CD8-positive, alpha-beta memory T cell (primary cell): ENCODE results near the gene ELMO2. TPM values are rescaled to one million over a fixed set of nuclear protein-coding genes. Genes with fewer than 3 reads are reported as not detected.

Source experiments
- CTCF ChIA-PET: fragments of 350-600 bp; sonication (Branson Sonifier 250); formaldehyde crosslinking; loops from one replicate; lab custom pipeline; 2021; ENCODE audit warnings: antibody characterized with exemption; lab: Charles Lee
- POLR2A ChIA-PET: fragments of 350-600 bp; sonication (Branson Sonifier 250); formaldehyde crosslinking; loops from one replicate; lab custom pipeline; 2021; ENCODE audit warnings: antibody characterized with exemption; lab: Charles Lee
- DNase-seq, 5 donors: peaks; one replicate each; pipeline versions ENCODE4 v3.0.0 to v3.0.0-alpha.2; 2020 to 2022; ENCODE audit warnings: mixed read lengths in 1 of 5
- H3K27ac ChIP-seq: one replicate; pipeline ENCODE4 v1.7.0; 2013; ENCODE audit warnings: low read depth, mild to moderate bottlenecking, low read length, moderate library complexity
- H3K27me3 ChIP-seq: 2 replicates; pipeline ENCODE4 v1.7.0; 2013; ENCODE audit warnings: low read length, mild to moderate bottlenecking; ENCODE audit not compliant: insufficient read depth, poor library complexity, severe bottlenecking
- H3K36me3 ChIP-seq: 2 replicates; pipeline ENCODE4 v1.7.0; 2013; ENCODE audit warnings: mild to moderate bottlenecking, low read length, moderate library complexity; ENCODE audit not compliant: insufficient read depth
- H3K4me1 ChIP-seq: 2 replicates; pipeline ENCODE4 v1.7.0; 2013; ENCODE audit warnings: mild to moderate bottlenecking, low read length, moderate library complexity; ENCODE audit not compliant: insufficient read depth
- H3K4me3 ChIP-seq: 2 replicates; pipeline ENCODE4 v1.7.0; 2013; ENCODE audit warnings: mild to moderate bottlenecking, low read length
- H3K9me3 ChIP-seq: 2 replicates; pipeline ENCODE4 v1.7.0; 2013; ENCODE audit warnings: mild to moderate bottlenecking, low read length
- H3K27ac Mint-ChIP-seq, 8 donors: one replicate each; pipeline ENCODE4 v1.8.0; 2020 to 2021; ENCODE audit warnings: mixed read lengths in 8 of 8, mild to moderate bottlenecking in 6 of 8, inconsistent platforms in 3 of 8, moderate library complexity in 3 of 8
- H3K27me3 Mint-ChIP-seq, 2 donors: one replicate each; pipeline ENCODE4 v1.8.0; 2020 to 2021; ENCODE audit warnings: mixed read lengths in 2 of 2, mild to moderate bottlenecking in 1 of 2, moderate library complexity in 1 of 2
- H3K36me3 Mint-ChIP-seq, 3 donors: one replicate each; pipeline ENCODE4 v1.8.0; 2020 to 2021; ENCODE audit warnings: mixed read lengths in 3 of 3, inconsistent platforms in 1 of 3, mild to moderate bottlenecking in 1 of 3
- H3K4me1 Mint-ChIP-seq, 3 donors: one replicate each; pipeline ENCODE4 v1.8.0; 2020 to 2021; ENCODE audit warnings: mixed read lengths in 3 of 3, inconsistent platforms in 1 of 3, mild to moderate bottlenecking in 1 of 3
- H3K4me3 Mint-ChIP-seq, 7 donors: one replicate each; pipeline ENCODE4 v1.8.0; 2020 to 2021; ENCODE audit warnings: mixed read lengths in 7 of 7, mild to moderate bottlenecking in 6 of 7, moderate library complexity in 4 of 7, inconsistent platforms in 2 of 7
- H3K9me3 Mint-ChIP-seq, 5 donors: one replicate each; pipeline ENCODE4 v1.8.0; 2020 to 2022; ENCODE audit warnings: mixed read lengths in 5 of 5, mild to moderate bottlenecking in 3 of 5, moderate library complexity in 2 of 5, inconsistent platforms in 1 of 5
- polyA plus RNA-seq: library from polyadenylated mRNA; unstranded; fragments of 300-500 nt; fragmentation: Illumina TruSeq; gene quantifications from one replicate; pipeline ENCODE4 v1.2.3, GENCODE V29; 2021
- total RNA-seq, 2 experiments: library from RNA; stranded (reverse); gene quantifications; one replicate each; pipeline ENCODE4 v1.2.3, GENCODE V29; 2021

Gene ELMO2
- total and polyA plus RNA-seq, 3 experiments from 2014 or later = 59.5 to 84.3 (median 68.2) TPM

GRCh38 chr20:46375771-46376170 lies 30.6 kb downstream of the ELMO2 start:
- CTCF ChIA-PET = no interaction called here
- H3K4me1 Mint-ChIP-seq = peaks cover 0 to 4% (median 0%) of the 10 kb centered on the region in 3 donors
- H3K27me3 Mint-ChIP-seq = no peaks in the 10 kb centered on the region

GRCh38 chr20:46374383-46374782 lies 32.0 kb downstream of the ELMO2 start:
- Mint-ChIP-seq H3K4me3 (no peak overlapping the region), H3K4me1 (peaks cover 0 to 2% (median 2%) of the 10 kb centered on the region in 3 donors), H3K27ac (peak overlapping the region in 2 of 8 donors; percentile 38 to 55), H3K27me3 (no peaks in the 10 kb centered on the region), H3K9me3 (no peaks in the 10 kb centered on the region), H3K36me3 (peaks cover 16 to 95% (median 32%) of the 10 kb centered on the region in 3 donors)
- no peak for DNase-seq
- no peaks in the 10 kb centered on the region for H3K4me1 ChIP-seq
- ChIA-PET CTCF (interaction anchor here (0.7 to 2.1 kb wide), 3 partner anchors 10 to 412 kb away, joined by 3 to 6 read pairs (median 5); no protein-coding TSS in a partner anchor), POLR2A (no interaction called here)
- peaks cover 76% of the 10 kb centered on the region for H3K36me3 ChIP-seq
- H3K27ac ChIP-seq = no peak overlapping the region
- no peak overlapping the region for H3K4me3 ChIP-seq
- H3K27me3 ChIP-seq = no peaks in the 10 kb centered on the region
- no peaks in the 10 kb centered on the region for H3K9me3 ChIP-seq

More at GRCh38 chr20:46375771-46376170, 30.6 kb downstream of the ELMO2 start:
- H3K27me3 ChIP-seq = no peaks in the 10 kb centered on the region
- no peak overlapping the region for H3K27ac ChIP-seq
- no peaks in the 10 kb centered on the region for H3K4me1 ChIP-seq
- H3K4me3 ChIP-seq = no peak overlapping the region
- Mint-ChIP-seq H3K9me3 (no peaks in the 10 kb centered on the region), H3K27ac (peak overlapping the region in 3 of 8 donors; percentile 17 to 83 (median 58)), H3K4me3 (no peak overlapping the region), H3K36me3 (peaks cover 21 to 95% (median 28%) of the 10 kb centered on the region in 3 donors)
- POLR2A ChIA-PET = no interaction called here
- no peak for DNase-seq
- H3K9me3 ChIP-seq = no peaks in the 10 kb centered on the region
- peaks cover 74% of the 10 kb centered on the region for H3K36me3 ChIP-seq

- DNase-seq = no peak
- Mint-ChIP-seq H3K36me3 (peaks cover 17 to 96% (median 39%) of the 10 kb centered on the region in 3 donors), H3K4me3 (no peak overlapping the region), H3K27me3 (no peaks in the 10 kb centered on the region), H3K9me3 (no peaks in the 10 kb centered on the region), H3K27ac (peak overlapping the region in 2 of 8 donors; percentile 28 to 38), H3K4me1 (peaks cover 3 to 16% (median 14%) of the 10 kb centered on the region in 3 donors)
- CTCF ChIA-PET = no interaction called here
- POLR2A ChIA-PET = no interaction called here
- H3K9me3 ChIP-seq = no peaks in the 10 kb centered on the region
- peaks cover 5% of the 10 kb centered on the region for H3K4me1 ChIP-seq
- H3K36me3 ChIP-seq = peaks cover 79% of the 10 kb centered on the region
- no peak overlapping the region for H3K4me3 ChIP-seq
- no peak overlapping the region for H3K27ac ChIP-seq
- no peaks in the 10 kb centered on the region for H3K27me3 ChIP-seq
These were observed 34.8 kb downstream of the ELMO2 start for GRCh38 chr20:46371656-46372055.

- peaks cover 25 to 40% (median 38%) of the 10 kb centered on the region in 3 donors for H3K4me1 Mint-ChIP-seq
- peak overlapping the region in 6 of 8 donors; percentile 37 to 93 (median 70) for H3K27ac Mint-ChIP-seq
- no peaks in the 10 kb centered on the region for H3K27me3 Mint-ChIP-seq
- H3K4me3 Mint-ChIP-seq = no peak overlapping the region
- H3K27ac ChIP-seq = no peak overlapping the region
- H3K36me3 Mint-ChIP-seq = peaks cover 14 to 81% (median 30%) of the 10 kb centered on the region in 3 donors
- no peaks in the 10 kb centered on the region for H3K9me3 Mint-ChIP-seq
- H3K27me3 ChIP-seq = no peaks in the 10 kb centered on the region
- ChIA-PET POLR2A (no interaction called here), CTCF (interaction anchor here (1.1 kb wide), 1 partner anchor 8 kb away, joined by 3 read pairs; no protein-coding TSS in a partner anchor)
- H3K36me3 ChIP-seq = peaks cover 58% of the 10 kb centered on the region
- DNase-seq = no peak
- H3K4me3 ChIP-seq = no peak overlapping the region
- H3K4me1 ChIP-seq = peaks cover 28% of the 10 kb centered on the region
- no peaks in the 10 kb centered on the region for H3K9me3 ChIP-seq
These were observed 37.5 kb downstream of the ELMO2 start for GRCh38 chr20:46368902-46369268.

- peaks cover 31 to 47% (median 45%) of the 10 kb centered on the region in 3 donors for H3K4me1 Mint-ChIP-seq
- Histone ChIP-seq H3K4me1 (peaks cover 32% of the 10 kb centered on the region), H3K27me3 (no peaks in the 10 kb centered on the region), H3K36me3 (peaks cover 51% of the 10 kb centered on the region), H3K9me3 (no peaks in the 10 kb centered on the region), H3K27ac (peak overlapping the region; percentile 9), H3K4me3 (no peak overlapping the region)
- ChIA-PET POLR2A (no interaction called here), CTCF (interaction anchor here (1.1 to 2.3 kb wide), 2 partner anchors 8 to 39 kb away, joined by 3 to 5 read pairs; partner anchors contain the start of gene ELMO2)
- peak overlapping the region in 1 of 7 donors; percentile 87 for H3K4me3 Mint-ChIP-seq
- peaks cover 9 to 83% (median 27%) of the 10 kb centered on the region in 3 donors for H3K36me3 Mint-ChIP-seq
- H3K27me3 Mint-ChIP-seq = no peaks in the 10 kb centered on the region
- no peaks in the 10 kb centered on the region for H3K9me3 Mint-ChIP-seq
- no peak for DNase-seq
- H3K27ac Mint-ChIP-seq = peak overlapping the region; percentile 17 to 93 (median 82)
These were observed 38.2 kb downstream of the ELMO2 start for GRCh38 chr20:46367967-46368901.

GRCh38 chr20:46367234-46367633 lies 39.2 kb downstream of the ELMO2 start:
- Histone ChIP-seq H3K36me3 (peaks cover 43% of the 10 kb centered on the region), H3K4me1 (peaks cover 42% of the 10 kb centered on the region), H3K27ac (no peak overlapping the region), H3K27me3 (no peaks in the 10 kb centered on the region), H3K9me3 (no peaks in the 10 kb centered on the region), H3K4me3 (no peak overlapping the region)
- peak overlapping the region in 6 of 8 donors; percentile 1 to 96 (median 50) for H3K27ac Mint-ChIP-seq
- no peaks in the 10 kb centered on the region for H3K27me3 Mint-ChIP-seq
- H3K36me3 Mint-ChIP-seq = peaks cover 4 to 76% (median 25%) of the 10 kb centered on the region in 3 donors
- peaks cover 41 to 57% (median 55%) of the 10 kb centered on the region in 3 donors for H3K4me1 Mint-ChIP-seq
- CTCF ChIA-PET = interaction anchor here (2.3 kb wide), 1 partner anchor 40 kb away, joined by 5 read pairs; the partner anchor contains the start of gene ELMO2
- DNase-seq = no peak
- POLR2A ChIA-PET = no interaction called here
- no peaks in the 10 kb centered on the region for H3K9me3 Mint-ChIP-seq
- peak overlapping the region in 2 of 7 donors; percentile 69 to 87 for H3K4me3 Mint-ChIP-seq

- H3K27me3 Mint-ChIP-seq = no peaks in the 10 kb centered on the region
- no peaks in the 10 kb centered on the region for H3K9me3 Mint-ChIP-seq
- peaks cover 39% of the 10 kb centered on the region for H3K36me3 ChIP-seq
- H3K27me3 ChIP-seq = no peaks in the 10 kb centered on the region
- peaks cover 4 to 72% (median 25%) of the 10 kb centered on the region in 3 donors for H3K36me3 Mint-ChIP-seq
- H3K4me3 Mint-ChIP-seq = peak overlapping the region in 4 of 7 donors; percentile 22 to 69 (median 36)
- ChIA-PET POLR2A (no interaction called here), CTCF (interaction anchor here (2.3 kb wide), 1 partner anchor 40 kb away, joined by 5 read pairs; the partner anchor contains the start of gene ELMO2)
- peaks cover 45 to 61% (median 59%) of the 10 kb centered on the region in 3 donors for H3K4me1 Mint-ChIP-seq
- peak overlapping the region; percentile 82 to 99 (median 94) for H3K27ac Mint-ChIP-seq
- H3K4me3 ChIP-seq = no peak overlapping the region
- H3K9me3 ChIP-seq = no peaks in the 10 kb centered on the region
- H3K27ac ChIP-seq = no peak overlapping the region
- no peak for DNase-seq
- H3K4me1 ChIP-seq = peaks cover 46% of the 10 kb centered on the region
These were observed 39.6 kb downstream of the ELMO2 start for GRCh38 chr20:46366826-46367225.
